PC-3 (cell line): ENCODE data around the gene MYOF. TPM values are rescaled to one million over a fixed set of nuclear protein-coding genes. Genes with fewer than 3 reads are reported as not detected.

Source experiments
- ATAC-seq: fragments of 200-7000 bp; cut with Tn5 transposase; 2 replicates; pipeline ENCODE4 v1.9.1; 2020; ENCODE audit warnings: mild to moderate bottlenecking, moderate library complexity
- BruUV-seq: library from RNA; stranded (reverse); fragments of 400-500 nt; replicated peaks from 2 replicates; lab custom pipeline; 2021; lab: Mats Ljungman, UMichigan
- CTCF ChIA-PET: fragments of 300-600 bp; sonication (Branson Sonifier 250); formaldehyde crosslinking; loops from one replicate; lab custom pipeline; 2022; ENCODE audit warnings: antibody characterized with exemption; lab: Charles Lee
- POLR2A ChIA-PET: fragments of 300-600 bp; sonication (Branson Sonifier 250); formaldehyde crosslinking; loops from one replicate; lab custom pipeline; 2022; ENCODE audit warnings: antibody characterized with exemption; ENCODE audit not compliant: unreplicated experiment; lab: Charles Lee
- DNase-seq: peaks from one replicate; pipeline ENCODE4 v3.0.0-alpha.2; 2015
- H2AFZ ChIP-seq: fragments of 300-600 bp; sonication (generic); 2 replicates; pipeline ENCODE4 v1.6.0; 2016; ENCODE audit warnings: antibody characterized with exemption, low read length
- H3F3A ChIP-seq: fragments of 300-600 bp; sonication (generic); one replicate; pipeline ENCODE4 v1.6.0; 2017; ENCODE audit warnings: antibody characterized with exemption, low read length, control low read depth, mild to moderate bottlenecking; ENCODE audit not compliant: unreplicated experiment
- H3K27ac ChIP-seq: fragments of 300-600 bp; sonication (generic); 2 replicates; pipeline ENCODE4 v1.5.1; 2016; ENCODE audit warnings: mild to moderate bottlenecking, low read length
- H3K27me3 ChIP-seq: fragments of 300-600 bp; sonication (generic); 2 replicates; pipeline ENCODE4 v1.6.1; 2016; ENCODE audit warnings: low read length, mixed read lengths
- H3K36me3 ChIP-seq: fragments of 300-600 bp; sonication (generic); 2 replicates; pipeline ENCODE4 v1.6.1; 2016; ENCODE audit warnings: low read depth, mixed run types, low read length, mixed read lengths
- H3K4me1 ChIP-seq: fragments of 300-600 bp; sonication (generic); 2 replicates; pipeline ENCODE4 v1.5.1; 2016; ENCODE audit warnings: low read length; ENCODE audit not compliant: insufficient read depth
- H3K4me2 ChIP-seq: fragments of 300-600 bp; sonication (generic); 2 replicates; pipeline ENCODE4 v1.6.0; 2016; ENCODE audit warnings: low read length
- H3K4me3 ChIP-seq: fragments of 300-600 bp; sonication (generic); 2 replicates; pipeline ENCODE4 v1.5.1; 2016; ENCODE audit warnings: mild to moderate bottlenecking, low read length, mixed read lengths
- H3K79me2 ChIP-seq: fragments of 300-600 bp; sonication (generic); 2 replicates; pipeline ENCODE4 v1.6.1; 2017; ENCODE audit warnings: low read length, mixed read lengths
- H3K9ac ChIP-seq: fragments of 300-600 bp; sonication (generic); 2 replicates; pipeline ENCODE4 v1.6.0; 2016; ENCODE audit warnings: mild to moderate bottlenecking, low read length
- H3K9me2 ChIP-seq: fragments of 300-600 bp; sonication (generic); replicated peaks from 2 replicates; pipeline ENCODE4 v1.6.1; 2016; ENCODE audit warnings: mixed run types, low read length, mixed read lengths
- H3K9me3 ChIP-seq: fragments of 300-600 bp; sonication (generic); 2 replicates; pipeline ENCODE4 v1.6.1; 2016; ENCODE audit warnings: low read length, mixed read lengths
- H4K20me1 ChIP-seq: fragments of 300-600 bp; sonication (generic); 2 replicates; pipeline ENCODE4 v1.6.1; 2016; ENCODE audit warnings: low read length, mixed read lengths
- EZH2 ChIP-seq: fragments of 300-600 bp; sonication (generic); IDR thresholded peaks from one replicate; pipeline ENCODE4 v1.6.1; 2017; ENCODE audit warnings: antibody characterized with exemption, mild to moderate bottlenecking, low read length; ENCODE audit not compliant: unreplicated experiment
- EZH2phosphoT487 ChIP-seq: fragments of 300-600 bp; sonication (generic); IDR thresholded peaks from 2 replicates; pipeline ENCODE4 v1.6.1; 2018; ENCODE audit warnings: mild to moderate bottlenecking, antibody characterized with exemption, low read length, borderline replicate concordance
- intact Hi-C: fragments of 100-400 bp; cut with micrococcal nuclease; formaldehyde crosslinking; loops from 2 replicates; pipeline ENCODE4 v1.9.0; 2023
- total RNA-seq: library from RNA; depleted of rRNA; stranded (reverse); fragments of >200 nt; gene quantifications from 2 replicates; pipeline ENCODE4 v1.2.3, GENCODE V29; 2014
- TF ChIP-seq, protein P1 (sequence below): fragments of 300-600 bp; sonication (generic); conservative IDR thresholded peaks from 2 replicates; pipeline ENCODE4 v1.5.1; 2017; ENCODE audit warnings: antibody characterized with exemption, low read depth, mild to moderate bottlenecking, low read length

Gene MYOF
- total RNA-seq, 1 experiment from 2014 or later: 174 TPM

DNA sequence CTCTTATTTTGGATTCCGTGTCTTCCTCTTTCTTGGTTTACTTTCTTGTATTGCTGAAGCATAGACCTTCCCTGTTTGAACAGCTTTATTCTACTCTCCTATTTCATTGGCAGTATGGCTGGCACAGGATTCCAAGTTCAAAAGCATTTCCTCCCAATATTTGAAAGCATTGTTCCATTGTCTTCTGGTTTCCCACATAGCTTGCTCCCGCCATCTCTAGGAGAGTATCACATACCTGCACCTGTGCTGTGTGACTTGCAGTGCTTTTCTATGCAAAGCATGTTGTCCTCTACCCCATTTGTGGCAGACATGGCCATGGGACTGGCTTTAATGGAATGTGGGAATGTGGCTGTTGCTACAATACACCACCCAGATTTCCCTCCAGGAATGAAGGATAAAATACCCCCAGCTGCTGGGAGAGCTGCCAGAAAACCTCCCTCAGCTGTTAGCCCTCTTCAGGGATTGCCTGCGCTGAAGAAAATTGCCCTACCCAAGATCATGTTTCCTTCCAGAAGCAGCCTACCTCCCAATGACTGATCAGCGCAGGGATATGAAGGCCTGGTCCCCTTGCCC, 6.9 kb upstream of the MYOF start:
- no peak for ATAC-seq
- CTCF ChIA-PET: no interaction called here

DNA sequence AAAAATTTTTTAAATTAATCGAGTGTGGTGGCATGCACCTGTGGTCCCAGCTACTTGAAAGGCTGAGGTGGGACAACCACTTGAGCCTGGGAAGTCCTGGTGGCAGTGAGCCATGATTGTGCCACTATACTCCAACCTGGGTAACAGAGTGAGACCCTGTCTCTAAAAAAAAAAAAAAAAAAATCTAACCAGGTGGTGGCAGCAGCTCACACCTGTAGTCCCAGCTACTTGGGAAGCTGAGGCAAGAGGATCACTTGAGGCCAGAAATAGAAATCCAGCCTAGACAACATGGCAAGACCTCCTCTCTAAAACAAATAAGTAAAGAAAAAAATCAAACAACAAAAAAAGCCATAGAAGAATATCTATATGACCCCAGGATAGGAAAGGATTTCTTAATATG, 3.6 kb upstream of the MYOF start:
- ChIA-PET POLR2A (interaction anchor here (0.6 kb wide), 1 partner anchor 44 kb away, joined by 15 read pairs; no protein-coding TSS in a partner anchor), CTCF (no interaction called here)
- no peak for DNase-seq
- Histone ChIP-seq H3K36me3 (no peaks in the 10 kb centered on the region), H3K4me1 (peaks cover 7% of the 10 kb centered on the region), H3K4me2 (no peak overlapping the region), H3K9ac (no peak overlapping the region), H3K27ac (no peak overlapping the region), H4K20me1 (0 out of 2 replicates have a peak, but pooled peaks cover 6% of the 10 kb centered on the region), H3K4me3 (no peak overlapping the region), H3K27me3 (no peaks in the 10 kb centered on the region), H3K79me2 (peaks cover 16% of the 10 kb centered on the region), H3K9me3 (no peaks in the 10 kb centered on the region), H3K9me2 (no peaks in the 10 kb centered on the region), H3F3A (peaks cover 8% of the 10 kb centered on the region), H2AFZ (no peak overlapping the region)
- BruUV-seq: no TSS peak
- intact Hi-C loops: loop anchor here (5.0 kb wide), 1 partner anchor 197 kb away; no protein-coding TSS in a partner anchor
- no peak for ATAC-seq
- TF ChIP-seq, protein P1, sequence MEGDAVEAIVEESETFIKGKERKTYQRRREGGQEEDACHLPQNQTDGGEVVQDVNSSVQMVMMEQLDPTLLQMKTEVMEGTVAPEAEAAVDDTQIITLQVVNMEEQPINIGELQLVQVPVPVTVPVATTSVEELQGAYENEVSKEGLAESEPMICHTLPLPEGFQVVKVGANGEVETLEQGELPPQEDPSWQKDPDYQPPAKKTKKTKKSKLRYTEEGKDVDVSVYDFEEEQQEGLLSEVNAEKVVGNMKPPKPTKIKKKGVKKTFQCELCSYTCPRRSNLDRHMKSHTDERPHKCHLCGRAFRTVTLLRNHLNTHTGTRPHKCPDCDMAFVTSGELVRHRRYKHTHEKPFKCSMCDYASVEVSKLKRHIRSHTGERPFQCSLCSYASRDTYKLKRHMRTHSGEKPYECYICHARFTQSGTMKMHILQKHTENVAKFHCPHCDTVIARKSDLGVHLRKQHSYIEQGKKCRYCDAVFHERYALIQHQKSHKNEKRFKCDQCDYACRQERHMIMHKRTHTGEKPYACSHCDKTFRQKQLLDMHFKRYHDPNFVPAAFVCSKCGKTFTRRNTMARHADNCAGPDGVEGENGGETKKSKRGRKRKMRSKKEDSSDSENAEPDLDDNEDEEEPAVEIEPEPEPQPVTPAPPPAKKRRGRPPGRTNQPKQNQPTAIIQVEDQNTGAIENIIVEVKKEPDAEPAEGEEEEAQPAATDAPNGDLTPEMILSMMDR: no peak; the same call in 1 of the 2 replicates
- TF ChIP-seq EZH2phosphoT487 (no peak), EZH2 (no peak)

More for the DNA sequence above, 6.9 kb upstream of the MYOF start:
- POLR2A ChIA-PET: no interaction called here
- Histone ChIP-seq H3K4me1 (no peaks in the 10 kb centered on the region), H3K27me3 (no peaks in the 10 kb centered on the region), H3K4me3 (no peak overlapping the region), H4K20me1 (no peaks in the 10 kb centered on the region), H3F3A (no peaks in the 10 kb centered on the region), H3K27ac (no peak overlapping the region), H3K9me3 (no peaks in the 10 kb centered on the region), H3K4me2 (no peak overlapping the region), H3K79me2 (no peaks in the 10 kb centered on the region), H3K36me3 (no peaks in the 10 kb centered on the region), H2AFZ (no peak overlapping the region), H3K9ac (no peak overlapping the region), H3K9me2 (no peaks in the 10 kb centered on the region)
- intact Hi-C loops: loop anchor here (5.0 kb wide), 1 partner anchor 193 kb away; no protein-coding TSS in a partner anchor
- DNase-seq: no peak
- TF ChIP-seq, protein P1: no peak
- TF ChIP-seq EZH2: no peak
- TF ChIP-seq EZH2phosphoT487: no peak
- BruUV-seq: no TSS peak

DNA sequence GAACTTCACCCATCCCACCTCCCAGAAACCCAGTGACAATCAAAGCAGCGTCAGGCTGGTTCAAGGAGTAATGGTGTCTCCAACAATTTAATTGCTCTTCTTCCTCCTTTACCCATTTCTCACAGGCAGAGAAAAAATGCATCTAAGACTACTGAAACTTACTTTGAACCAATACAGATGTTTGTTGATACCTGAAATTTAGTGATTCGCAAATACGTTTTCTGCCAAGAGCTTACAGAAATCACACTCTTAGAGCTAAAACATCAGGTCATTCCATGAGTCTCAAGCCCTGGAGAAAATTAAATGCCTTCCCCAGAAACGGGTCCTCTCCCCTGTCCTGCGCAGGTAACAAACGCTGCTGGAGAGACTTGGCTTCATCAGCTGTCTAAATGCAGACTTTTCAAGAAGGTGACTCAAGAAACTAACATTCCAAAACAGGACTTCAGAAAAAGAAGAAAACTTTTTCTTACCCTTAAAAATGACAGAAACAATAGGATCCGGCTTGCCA, 443 bp downstream of the MYOF start:
- POLR2A ChIA-PET: interaction anchor here (0.7 to 1.9 kb wide), 9 partner anchors 11 to 133 kb away, joined by 3 to 37 read pairs (median 10); no protein-coding TSS in a partner anchor
- no peaks in the 10 kb centered on the region for H3K9me2 ChIP-seq
- peak overlapping the region; percentile 100 for H3K9ac ChIP-seq
- peak overlapping the region; percentile 100 for H3K27ac ChIP-seq
- TSS peak; percentile 57 for BruUV-seq
- H3F3A ChIP-seq: peaks cover 8% of the 10 kb centered on the region
- CTCF ChIA-PET: interaction anchor here (0.5 to 1.6 kb wide), 5 partner anchors 10 to 105 kb away, joined by 4 to 12 read pairs (median 7); no protein-coding TSS in a partner anchor
- peak overlapping the region; percentile 80 for H3K4me2 ChIP-seq
- no peaks in the 10 kb centered on the region for H3K27me3 ChIP-seq
- H3K79me2 ChIP-seq: peaks cover 56% of the 10 kb centered on the region
- H2AFZ ChIP-seq: no peak overlapping the region
- TF ChIP-seq, protein P1: no peak
- TF ChIP-seq EZH2phosphoT487: no peak
- TF ChIP-seq EZH2: no peak
- peak overlapping the region; percentile 97 for H3K4me3 ChIP-seq
- no peaks in the 10 kb centered on the region for H3K9me3 ChIP-seq
- H4K20me1 ChIP-seq: peaks cover 27% of the 10 kb centered on the region
- DNase-seq (peak; percentile 19), ATAC-seq (no peak)
- H3K4me1 ChIP-seq: peaks cover 29% of the 10 kb centered on the region
- intact Hi-C loops: loop anchor here (1.0 to 5.0 kb wide), 5 partner anchors 10 to 105 kb away; no protein-coding TSS in a partner anchor
- H3K36me3 ChIP-seq: peaks cover 20% of the 10 kb centered on the region
